Femur (tissue), 1 donor: ENCODE measurements around the gene GSTA1.
A peak's percentile ranks its signal among the peaks of the same experiment; 100 is the strongest.
"Not testable (repeated sequence)": the region's sequence is repeated elsewhere in the genome, so short reads cannot be mapped to it uniquely, and the experiment has no call there.

Source experiments
- DNase-seq: peaks from one replicate; pipeline ENCODE4 v3.0.0-alpha.2; 2017

Gene GSTA1

GRCh38 chr6:52803668-52804255, at the start of gene GSTA1:
Gene GSTA1, minus strand, starts transcription at chr6:52803816. Its CDS starts 4,549 bp downstream, at chr6:52799267.
- not testable (repeated sequence) for DNase-seq

GRCh38 chr6:52849137-52849536, 45.5 kb upstream of the GSTA1 start:
- no peak for DNase-seq

GRCh38 chr6:52846002-52846401, 42.4 kb upstream of the GSTA1 start:
- no peak for DNase-seq

GRCh38 chr6:52843605-52844004, 40.0 kb upstream of the GSTA1 start:
- no peak for DNase-seq

- no peak for DNase-seq
Measured at GRCh38 chr6:52840763-52841585, 37.4 kb upstream of the GSTA1 start, which contains the start of gene GSTA5. Gene GSTA5, minus strand, starts transcription at chr6:52840813.

GRCh38 chr6:52839124-52840055, 35.8 kb upstream of the GSTA1 start:
- peak; percentile 35 for DNase-seq

- DNase-seq, result no peak
Measured at GRCh38 chr6:52834481-52834880, 30.9 kb upstream of the GSTA1 start.

GRCh38 chr6:52830869-52831268, 27.3 kb upstream of the GSTA1 start:
- not testable (repeated sequence) for DNase-seq

GRCh38 chr6:52829046-52829817, 25.6 kb upstream of the GSTA1 start:
- DNase-seq, result no peak

- not testable (repeated sequence) for DNase-seq
Measured at GRCh38 chr6:52828621-52829020, 25.0 kb upstream of the GSTA1 start.

- DNase-seq, result not testable (repeated sequence)
Measured at GRCh38 chr6:52827073-52827783, 23.6 kb upstream of the GSTA1 start.

- DNase-seq, result no peak
Measured at GRCh38 chr6:52826513-52826912, 22.9 kb upstream of the GSTA1 start.

- DNase-seq, result not testable (repeated sequence)
Measured at GRCh38 chr6:52825900-52826459, 22.4 kb upstream of the GSTA1 start.

- not testable (repeated sequence) for DNase-seq
Measured at GRCh38 chr6:52825270-52825793, 21.7 kb upstream of the GSTA1 start.

- no peak for DNase-seq
Measured at GRCh38 chr6:52821842-52822241, 18.2 kb upstream of the GSTA1 start.

- DNase-seq, result no peak
Measured at GRCh38 chr6:52820198-52820597, 16.6 kb upstream of the GSTA1 start.

- DNase-seq, result peak; percentile 28
Measured at GRCh38 chr6:52815167-52816092, 11.8 kb upstream of the GSTA1 start.

GRCh38 chr6:52814545-52814944, 10.9 kb upstream of the GSTA1 start:
- DNase-seq, result not testable (repeated sequence)

- not testable (repeated sequence) for DNase-seq
Measured at GRCh38 chr6:52809777-52810176, 6.2 kb upstream of the GSTA1 start.

GRCh38 chr6:52808660-52809059, 5.0 kb upstream of the GSTA1 start:
- no peak for DNase-seq
